ENCODE results near the gene IFNA6.

Gene IFNA6

DNA sequence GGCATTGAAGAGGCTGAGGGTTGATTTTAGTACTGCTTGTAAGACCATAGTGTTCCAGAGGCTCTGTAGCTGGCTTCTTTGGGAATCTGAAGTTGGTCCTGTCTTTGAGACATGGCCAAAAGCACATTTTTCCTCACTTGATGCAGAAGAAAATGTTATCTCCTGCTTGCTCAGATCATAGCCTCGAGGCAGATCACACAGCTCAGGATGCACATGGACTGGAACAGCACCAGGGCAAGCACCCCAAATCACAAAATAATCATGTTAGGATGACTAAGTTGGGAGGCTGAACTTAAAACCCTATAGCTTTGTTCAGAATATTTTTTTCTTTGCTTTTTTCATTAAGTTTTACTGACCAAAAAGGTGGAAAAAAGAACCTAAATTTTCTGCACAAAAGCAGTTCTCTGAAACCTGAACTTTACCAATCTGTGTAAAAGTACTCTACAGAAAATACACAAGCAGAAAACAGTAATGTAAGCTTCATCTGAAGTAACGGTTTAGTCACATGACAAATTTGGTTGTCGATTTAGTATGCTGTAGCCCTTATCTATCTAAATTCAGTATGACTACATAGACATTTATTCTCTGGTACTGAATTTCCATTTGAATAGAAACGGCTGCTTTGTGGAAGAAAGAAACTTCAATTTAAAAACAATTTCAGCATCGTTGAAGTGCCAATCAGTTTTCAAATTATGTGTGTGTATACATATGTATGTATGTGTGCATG lies 18.8 kb downstream of the IFNA6 start:
- DNase-seq (ENCODE audit: low read depth) = no peak

DNA sequence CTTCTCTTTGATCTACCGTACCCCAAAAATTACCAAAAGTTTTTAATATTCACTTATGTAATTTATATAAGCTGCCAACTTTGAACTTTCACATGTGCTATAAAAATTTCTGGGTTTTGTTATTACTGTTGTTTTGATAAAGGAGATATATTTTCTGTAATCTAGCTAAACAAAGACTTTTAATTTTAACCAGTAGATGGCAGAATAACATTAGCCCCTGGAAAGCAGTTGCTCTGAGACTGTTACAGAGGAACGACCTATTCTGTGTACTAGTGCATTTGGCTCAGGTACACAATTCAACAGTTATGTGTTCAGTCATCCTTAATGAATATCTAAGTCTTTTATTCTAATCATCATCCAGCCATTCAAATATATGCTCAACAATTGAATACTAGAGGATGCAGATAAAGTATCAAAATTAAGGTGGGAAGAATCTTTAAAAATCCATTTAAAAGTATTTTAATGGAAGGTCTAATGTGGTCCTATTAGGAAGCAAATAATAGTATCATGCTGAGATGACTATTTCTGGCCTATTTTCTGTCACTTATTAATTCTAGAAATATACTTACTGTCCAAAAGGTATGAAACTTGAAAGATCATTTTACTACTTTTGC lies 24.1 kb downstream of the IFNA6 start:
- DNase-seq (ENCODE audit: low read depth) = peak; percentile 13

DNA sequence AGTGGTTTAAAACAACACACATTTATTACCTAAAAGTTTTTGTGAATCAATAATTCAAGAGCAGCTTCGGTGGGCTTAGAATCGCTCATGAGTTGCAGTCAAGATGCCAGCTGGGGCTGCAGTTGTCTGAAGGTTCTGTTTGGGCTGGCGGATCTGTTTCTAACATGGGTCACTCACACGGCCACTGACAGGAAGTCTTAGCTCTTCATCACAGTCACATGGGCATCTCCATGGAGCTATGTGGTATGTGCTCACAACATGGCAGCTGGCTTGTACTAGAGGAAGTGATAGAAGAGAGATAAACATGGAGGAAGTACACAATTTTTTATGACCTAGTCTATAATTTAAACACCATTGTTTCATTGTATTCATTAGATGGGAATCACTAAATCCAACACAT lies 26.6 kb downstream of the IFNA6 start:
- no peak for DNase-seq (ENCODE audit: low read depth)

DNA sequence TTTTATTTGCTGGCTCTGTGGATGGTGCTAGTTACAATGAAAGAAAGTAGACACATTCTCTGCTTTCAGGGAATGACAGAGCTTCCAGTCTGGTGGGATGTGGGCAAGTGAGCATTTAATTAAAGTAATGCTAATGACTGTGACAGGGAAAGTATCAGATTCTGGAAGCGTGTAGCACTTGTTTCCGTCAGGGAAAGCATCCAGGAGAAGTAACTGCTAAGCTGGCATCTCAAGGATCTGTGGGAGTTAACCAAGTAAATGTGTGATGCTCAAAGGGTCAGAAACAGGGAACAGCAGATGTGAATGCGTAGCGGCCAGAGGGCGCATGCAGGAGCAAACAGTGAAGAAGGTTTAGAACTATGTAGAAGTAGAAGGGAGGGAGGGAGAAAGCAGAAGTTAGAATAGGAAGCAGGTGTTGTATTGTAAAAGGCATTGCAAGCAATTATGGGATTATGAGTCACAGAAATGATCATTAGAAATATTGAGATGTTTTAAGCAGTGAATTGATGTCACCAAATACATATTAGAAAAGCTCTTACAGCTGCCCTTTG lies 27.7 kb downstream of the IFNA6 start:
- no peak for DNase-seq (ENCODE audit: low read depth)

DNA sequence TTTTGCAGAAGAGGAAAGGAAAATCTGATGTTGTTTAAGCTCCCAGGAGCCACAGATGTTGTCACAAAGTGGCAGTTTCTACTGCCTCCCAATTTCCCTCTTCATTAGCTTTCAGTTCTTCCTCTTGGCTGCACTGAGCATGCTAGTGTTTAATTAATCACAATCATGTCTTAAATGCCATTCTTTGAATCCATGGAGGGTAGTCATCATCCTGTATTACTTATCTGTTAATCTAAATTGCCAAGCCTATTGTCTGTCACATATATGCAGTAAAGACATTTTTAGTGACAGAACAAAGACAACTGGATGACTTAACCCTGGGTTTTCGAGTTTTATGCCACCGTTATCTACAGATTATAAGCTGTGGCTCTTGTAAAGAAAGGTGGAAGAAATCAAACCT lies 30.2 kb downstream of the IFNA6 start:
- DNase-seq (ENCODE audit: low read depth) = no peak

DNA sequence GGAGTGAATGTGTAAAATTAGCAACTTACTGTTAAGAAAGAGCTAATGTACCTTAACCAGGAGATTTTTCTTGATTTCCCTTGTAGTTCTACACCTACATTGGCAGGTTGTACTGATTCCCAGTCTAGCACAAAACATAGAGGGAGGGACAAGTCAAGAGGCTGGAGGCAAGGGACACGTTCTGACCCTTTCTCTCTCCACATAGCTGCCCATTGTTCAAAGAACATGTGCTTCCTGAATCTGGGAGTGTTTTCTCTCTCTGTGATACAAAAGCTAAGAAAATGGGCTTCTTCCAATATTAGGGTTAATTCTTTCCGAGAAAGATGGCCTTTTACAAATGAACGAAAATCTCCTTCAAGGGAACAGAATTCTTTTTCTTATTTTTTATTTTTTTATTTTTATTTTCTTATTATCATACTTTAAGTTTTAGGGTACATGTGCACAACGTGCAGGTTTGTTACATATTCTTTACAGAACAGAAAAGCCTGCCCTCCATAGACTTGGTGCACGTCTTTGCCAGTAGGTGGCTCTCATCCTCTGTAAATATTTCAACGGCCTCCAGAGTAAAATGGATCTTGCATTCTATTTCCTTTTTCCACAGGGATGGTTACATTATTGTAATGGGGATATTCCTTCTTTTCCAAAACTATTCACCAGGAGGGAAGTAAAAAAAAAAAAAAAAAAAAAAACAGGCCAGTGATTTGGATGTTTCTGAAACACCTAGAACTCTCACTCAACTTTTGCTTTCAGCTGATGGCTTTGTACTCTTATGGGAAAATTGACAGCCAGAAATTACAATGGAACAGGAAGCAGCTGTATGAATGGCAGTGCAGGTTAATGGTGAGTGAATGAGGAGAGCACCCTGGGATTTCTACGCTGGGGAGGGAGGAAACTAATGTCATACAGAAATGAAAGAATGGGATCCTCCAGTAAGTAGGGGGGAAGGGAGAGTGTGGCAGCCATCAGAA lies 32.4 kb downstream of the IFNA6 start:
- DNase-seq (ENCODE audit: low read depth) = no peak

DNA sequence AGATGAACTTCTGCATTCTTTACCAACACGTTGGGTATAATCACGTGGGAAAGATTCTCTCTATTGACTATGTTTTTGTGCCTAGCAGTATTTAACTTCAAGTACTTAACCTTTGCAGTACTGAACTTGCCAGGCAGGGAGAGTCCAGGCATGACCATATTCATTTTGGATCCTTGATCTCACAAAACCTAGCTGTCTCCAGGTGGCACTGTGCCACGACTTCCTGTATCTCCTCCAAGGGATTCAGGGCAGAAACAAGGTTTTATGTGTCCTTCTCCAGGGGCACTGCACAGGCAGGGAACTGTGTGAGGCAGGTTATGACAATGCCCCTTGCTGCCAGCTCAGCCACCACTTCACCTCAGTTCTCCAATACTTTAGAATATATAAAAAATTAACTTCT lies 33.8 kb downstream of the IFNA6 start:
- DNase-seq (ENCODE audit: low read depth) = no peak

DNA sequence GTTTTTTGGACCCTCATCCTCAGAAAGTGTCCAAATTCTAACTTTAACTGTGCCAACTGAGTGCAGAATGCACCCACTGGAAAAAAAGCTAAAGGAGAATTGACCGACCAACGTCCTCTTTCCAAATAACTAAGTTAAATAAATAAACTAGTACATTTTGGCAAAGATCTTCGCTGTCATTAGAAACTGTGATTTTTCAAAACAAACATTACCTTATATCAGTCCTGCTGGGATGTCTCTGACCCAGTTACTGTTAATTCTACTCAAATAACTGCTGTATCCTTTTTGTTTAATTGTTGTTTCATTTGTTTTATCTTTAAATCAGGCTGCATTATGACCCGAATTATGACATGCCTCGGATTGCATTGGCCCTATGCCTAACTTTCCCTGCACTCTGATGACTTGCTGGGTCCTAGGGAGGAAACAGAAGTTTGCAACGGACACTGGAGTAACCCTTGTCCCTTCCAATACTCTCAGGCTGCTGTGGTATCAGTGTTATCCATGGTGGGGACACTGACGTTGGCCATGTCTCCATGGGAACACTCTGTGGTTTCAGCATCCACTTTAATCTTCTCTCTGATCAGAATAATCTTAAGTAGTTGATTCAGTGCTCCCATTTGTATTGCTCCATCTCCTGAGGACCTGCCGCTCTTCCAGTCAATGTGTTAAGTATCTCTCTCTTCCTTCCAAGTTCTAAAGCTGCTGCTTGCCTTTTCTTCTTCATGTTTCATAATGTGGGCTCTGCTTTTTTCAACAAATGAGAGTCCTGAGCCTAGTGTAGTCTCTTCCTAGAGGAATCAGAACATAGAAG lies 34.5 kb downstream of the IFNA6 start:
- no peak for DNase-seq (ENCODE audit: low read depth)

DNA sequence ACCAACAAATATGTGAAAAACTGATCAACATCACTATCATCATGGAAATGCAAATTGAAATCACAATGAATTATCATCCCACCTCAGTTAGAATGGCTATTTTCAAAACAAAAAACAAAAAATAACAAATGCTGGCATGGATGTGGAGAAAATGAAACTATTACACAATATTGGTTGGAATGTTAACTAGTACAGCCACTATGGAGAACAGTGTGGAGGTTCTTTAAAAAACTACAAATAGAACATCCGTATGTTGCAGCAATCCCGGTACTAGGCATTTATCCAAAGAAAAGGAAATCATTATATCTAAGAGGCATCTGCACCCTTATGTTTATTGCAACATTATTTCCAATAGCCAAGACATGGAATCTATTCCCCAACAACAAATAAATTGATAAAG lies 36.5 kb downstream of the IFNA6 start:
- no peak for DNase-seq (ENCODE audit: low read depth)

DNA sequence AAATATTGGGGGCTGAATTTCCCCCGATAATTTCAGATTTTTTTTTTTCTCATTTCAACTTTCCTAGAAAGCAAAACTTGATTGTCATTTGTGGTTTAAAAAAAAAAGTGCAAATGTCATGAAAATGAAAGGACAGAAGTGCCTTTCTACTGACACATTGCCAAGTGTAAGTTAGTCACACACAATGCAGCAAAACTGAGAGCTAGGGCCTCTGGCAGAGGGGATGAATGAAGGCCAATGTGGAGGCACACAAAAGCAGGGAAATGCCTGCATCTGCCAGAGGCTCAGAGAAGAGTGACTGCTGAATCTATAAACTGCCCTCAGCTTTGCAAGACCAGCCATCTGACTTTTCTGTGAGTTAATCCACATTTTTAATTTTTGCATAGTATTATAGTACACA lies 38.8 kb downstream of the IFNA6 start:
- no peak for DNase-seq (ENCODE audit: low read depth)

DNA sequence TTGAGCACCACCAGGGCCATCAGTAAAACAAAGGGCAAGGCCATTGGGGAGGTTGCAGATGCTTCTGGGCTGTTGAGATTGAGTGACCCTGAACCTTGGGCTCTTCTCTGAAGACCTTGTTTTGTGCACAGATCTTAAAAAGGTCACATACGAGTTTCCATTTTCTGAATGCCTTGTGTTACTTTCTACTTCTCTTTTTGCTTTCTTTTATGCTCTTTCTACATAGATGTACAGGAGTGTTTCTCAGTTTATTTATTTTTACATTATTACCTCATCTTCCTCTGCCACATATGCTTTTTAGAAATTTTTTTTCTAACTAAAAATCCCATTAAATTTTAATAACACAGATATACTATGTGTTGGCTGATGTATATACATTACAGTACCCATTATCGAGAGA lies 45.5 kb downstream of the IFNA6 start, which contains the start of gene IFNA5:
Gene IFNA5 (minus strand): TSS at position 101 of the 400 bp plus-strand sequence. CDS start 57 bp downstream, at position 44.
- no peak for DNase-seq (ENCODE audit: low read depth)
